ENCODE measurements around the gene RAB3B.
"Not testable (repeated sequence)": the region's sequence is repeated elsewhere in the genome, so short reads cannot be mapped to it uniquely, and the experiment has no call there.

Gene RAB3B

DNA sequence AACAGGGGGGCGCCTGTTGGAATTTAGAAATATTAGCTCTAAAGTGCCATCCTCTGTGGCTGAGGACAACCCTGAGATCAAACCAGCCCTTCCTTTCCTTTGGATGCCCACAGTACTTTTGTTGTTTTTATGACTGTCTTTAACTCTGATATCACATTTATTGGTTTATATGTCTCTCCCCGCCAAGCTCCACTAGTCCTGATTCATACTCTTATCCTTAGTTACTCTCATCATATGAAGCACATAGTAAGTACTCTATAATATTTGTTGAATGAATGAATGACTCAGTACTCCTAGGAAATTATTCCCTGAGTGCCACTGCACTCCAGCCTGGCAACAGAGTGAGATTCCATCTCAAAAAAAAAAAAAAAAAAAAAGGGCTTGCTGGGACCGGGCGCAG, 89.3 kb downstream of the RAB3B start:
- Histone ChIP-seq H3K27me3 (ENCODE audit: insufficient read depth, low read length, poor library complexity) (no peaks in the 10 kb centered on the region), H3K27ac (ENCODE audit: low read depth, low read length) (no peak overlapping the region), H4K5ac (ENCODE audit: low read length) (no peak overlapping the region), H3K23ac (ENCODE audit: low read length) (no peak overlapping the region), H3K4me3 (ENCODE audit: low read length) (no peak overlapping the region), H2BK15ac (replicated peaks; ENCODE audit: low read depth) (no peak overlapping the region), H2BK120ac (ENCODE audit: low read depth, low read length) (no peak overlapping the region), H3K4ac (ENCODE audit: low read depth, low read length) (no peak overlapping the region), H2BK5ac (ENCODE audit: low read length) (no peak overlapping the region), H3K79me2 (ENCODE audit: control insufficient read depth, insufficient read depth, low read length) (no peaks in the 10 kb centered on the region), H3K4me1 (ENCODE audit: control insufficient read depth, low read depth, low read length) (no peaks in the 10 kb centered on the region), H3K9ac (ENCODE audit: low read length) (no peak overlapping the region), H3K36me3 (ENCODE audit: control insufficient read depth, insufficient read depth, low read length) (no peaks in the 10 kb centered on the region), H3K4me2 (ENCODE audit: low read length) (no peak overlapping the region), H4K8ac (ENCODE audit: low read depth, low read length) (no peak overlapping the region), H3K79me1 (ENCODE audit: low read length) (no peaks in the 10 kb centered on the region), H3K18ac (ENCODE audit: low read length) (no peak overlapping the region), H3K56ac (ENCODE audit: low read length) (no peak overlapping the region), H2AK5ac (ENCODE audit: low read length) (no peak overlapping the region)
- DNase-seq: no peak
- WGBS (ENCODE audit: extremely low coverage, insufficient coverage, low lambda C conversion rate): no CpG with 5 or more reads among the region's 4 CpGs

GRCh38 chr1:51899022-51899421, 91.5 kb downstream of the RAB3B start:
- WGBS (ENCODE audit: extremely low coverage, insufficient coverage, low lambda C conversion rate): no CpG with 5 or more reads among the region's 10 CpGs
- Histone ChIP-seq H3K27ac (ENCODE audit: low read depth, low read length) (no peak overlapping the region), H3K4ac (ENCODE audit: low read depth, low read length) (no peak overlapping the region), H3K56ac (ENCODE audit: low read length) (no peak overlapping the region), H3K4me1 (ENCODE audit: control insufficient read depth, low read depth, low read length) (no peaks in the 10 kb centered on the region), H3K79me2 (ENCODE audit: control insufficient read depth, insufficient read depth, low read length) (no peaks in the 10 kb centered on the region), H3K18ac (ENCODE audit: low read length) (no peak overlapping the region), H2BK5ac (ENCODE audit: low read length) (no peak overlapping the region), H4K8ac (ENCODE audit: low read depth, low read length) (no peak overlapping the region), H2BK15ac (replicated peaks; ENCODE audit: low read depth) (no peak overlapping the region), H4K5ac (ENCODE audit: low read length) (no peak overlapping the region), H2AK5ac (ENCODE audit: low read length) (no peak overlapping the region), H3K9ac (ENCODE audit: low read length) (no peak overlapping the region), H3K36me3 (ENCODE audit: control insufficient read depth, insufficient read depth, low read length) (no peaks in the 10 kb centered on the region), H3K27me3 (ENCODE audit: insufficient read depth, low read length, poor library complexity) (no peaks in the 10 kb centered on the region), H3K4me2 (ENCODE audit: low read length) (no peak overlapping the region), H3K4me3 (ENCODE audit: low read length) (no peak overlapping the region), H3K23ac (ENCODE audit: low read length) (peak overlapping the region; percentile 15), H3K79me1 (ENCODE audit: low read length) (no peaks in the 10 kb centered on the region), H2BK120ac (ENCODE audit: low read depth, low read length) (no peak overlapping the region)
- DNase-seq: no peak

DNA sequence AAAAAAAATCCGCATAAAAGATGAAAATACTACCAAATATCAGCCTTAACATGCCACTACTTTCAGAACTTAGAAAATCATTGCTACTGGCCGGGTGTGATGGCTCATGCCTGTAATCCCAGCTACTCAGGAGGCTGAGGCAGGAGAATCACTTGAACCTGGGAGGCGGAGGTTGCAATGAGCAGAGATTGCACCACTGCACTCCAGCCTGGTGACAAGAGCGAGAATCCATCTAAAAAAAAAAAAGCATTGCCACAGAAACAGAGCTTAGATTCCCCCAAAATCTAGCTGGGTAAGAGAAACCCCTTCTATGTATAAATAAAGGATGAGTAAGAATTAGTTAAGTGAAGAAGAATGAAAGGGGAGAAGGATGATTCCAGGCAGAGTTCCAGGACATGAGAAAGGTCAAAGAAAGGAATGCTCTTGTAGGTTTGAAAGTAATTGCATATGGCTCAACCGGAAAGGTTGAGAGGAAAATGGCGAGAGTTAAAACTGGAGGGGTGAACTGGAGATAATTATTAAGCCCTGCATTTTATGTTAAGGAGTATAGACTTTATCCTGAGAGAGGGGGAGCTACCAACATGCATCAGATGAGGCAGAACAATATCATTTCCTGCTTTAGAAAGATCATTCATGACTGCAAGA, 92.3 kb downstream of the RAB3B start:
- Histone ChIP-seq H4K8ac (ENCODE audit: low read depth, low read length) (no peak overlapping the region), H3K9ac (ENCODE audit: low read length) (no peak overlapping the region), H3K36me3 (ENCODE audit: control insufficient read depth, insufficient read depth, low read length) (no peaks in the 10 kb centered on the region), H3K4ac (ENCODE audit: low read depth, low read length) (no peak overlapping the region), H2BK120ac (ENCODE audit: low read depth, low read length) (no peak overlapping the region), H3K27ac (ENCODE audit: low read depth, low read length) (no peak overlapping the region), H3K56ac (ENCODE audit: low read length) (no peak overlapping the region), H3K4me1 (ENCODE audit: control insufficient read depth, low read depth, low read length) (no peaks in the 10 kb centered on the region), H3K79me1 (ENCODE audit: low read length) (no peaks in the 10 kb centered on the region), H3K27me3 (ENCODE audit: insufficient read depth, low read length, poor library complexity) (no peaks in the 10 kb centered on the region), H3K18ac (ENCODE audit: low read length) (no peak overlapping the region), H2BK15ac (replicated peaks; ENCODE audit: low read depth) (no peak overlapping the region), H2BK5ac (ENCODE audit: low read length) (no peak overlapping the region), H4K5ac (ENCODE audit: low read length) (no peak overlapping the region), H3K23ac (ENCODE audit: low read length) (no peak overlapping the region), H3K79me2 (ENCODE audit: control insufficient read depth, insufficient read depth, low read length) (no peaks in the 10 kb centered on the region), H3K4me3 (ENCODE audit: low read length) (no peak overlapping the region), H2AK5ac (ENCODE audit: low read length) (no peak overlapping the region), H3K4me2 (ENCODE audit: low read length) (no peak overlapping the region)
- no peak for DNase-seq
- no CpG with 5 or more reads among the region's 6 CpGs for WGBS (ENCODE audit: extremely low coverage, insufficient coverage, low lambda C conversion rate)

GRCh38 chr1:51897699-51898031, 92.8 kb downstream of the RAB3B start:
- Histone ChIP-seq H3K23ac (ENCODE audit: low read length) (no peak overlapping the region), H3K4me3 (ENCODE audit: low read length) (no peak overlapping the region), H4K8ac (ENCODE audit: low read depth, low read length) (peak overlapping the region; percentile 97), H3K9ac (ENCODE audit: low read length) (no peak overlapping the region), H3K18ac (ENCODE audit: low read length) (no peak overlapping the region), H3K27me3 (ENCODE audit: insufficient read depth, low read length, poor library complexity) (no peaks in the 10 kb centered on the region), H3K56ac (ENCODE audit: low read length) (no peak overlapping the region), H4K5ac (ENCODE audit: low read length) (no peak overlapping the region), H2BK5ac (ENCODE audit: low read length) (no peak overlapping the region), H3K4me1 (ENCODE audit: control insufficient read depth, low read depth, low read length) (no peaks in the 10 kb centered on the region), H3K36me3 (ENCODE audit: control insufficient read depth, insufficient read depth, low read length) (no peaks in the 10 kb centered on the region), H3K4ac (ENCODE audit: low read depth, low read length) (no peak overlapping the region), H3K79me1 (ENCODE audit: low read length) (no peaks in the 10 kb centered on the region), H2AK5ac (ENCODE audit: low read length) (no peak overlapping the region), H3K4me2 (ENCODE audit: low read length) (no peak overlapping the region), H3K79me2 (ENCODE audit: control insufficient read depth, insufficient read depth, low read length) (no peaks in the 10 kb centered on the region), H2BK120ac (ENCODE audit: low read depth, low read length) (no peak overlapping the region), H3K27ac (ENCODE audit: low read depth, low read length) (no peak overlapping the region), H2BK15ac (replicated peaks; ENCODE audit: low read depth) (no peak overlapping the region)
- no peak for DNase-seq

- H4K5ac ChIP-seq (ENCODE audit: low read length); DNase-seq; H3K79me2 ChIP-seq (ENCODE audit: control insufficient read depth, insufficient read depth, low read length); H3K4ac ChIP-seq (ENCODE audit: low read depth, low read length); H2BK5ac ChIP-seq (ENCODE audit: low read length); H3K27ac ChIP-seq (ENCODE audit: low read depth, low read length); H3K36me3 ChIP-seq (ENCODE audit: control insufficient read depth, insufficient read depth, low read length); H3K4me2 ChIP-seq (ENCODE audit: low read length); H3K27me3 ChIP-seq (ENCODE audit: insufficient read depth, low read length, poor library complexity); H3K23ac ChIP-seq (ENCODE audit: low read length); H3K4me1 ChIP-seq (ENCODE audit: control insufficient read depth, low read depth, low read length); H2BK120ac ChIP-seq (ENCODE audit: low read depth, low read length); H3K56ac ChIP-seq (ENCODE audit: low read length); H3K18ac ChIP-seq (ENCODE audit: low read length); H3K79me1 ChIP-seq (ENCODE audit: low read length); H4K8ac ChIP-seq (ENCODE audit: low read depth, low read length); H3K4me3 ChIP-seq (ENCODE audit: low read length); H2BK15ac ChIP-seq (replicated peaks; ENCODE audit: low read depth); H3K9ac ChIP-seq (ENCODE audit: low read length); H2AK5ac ChIP-seq (ENCODE audit: low read length): not testable (repeated sequence)
- no CpG with 5 or more reads among the region's 2 CpGs for WGBS (ENCODE audit: extremely low coverage, insufficient coverage, low lambda C conversion rate)
Observed at GRCh38 chr1:51894748-51895147, 95.8 kb downstream of the RAB3B start.

- Histone ChIP-seq H3K56ac (ENCODE audit: low read length) (peak within 1 kb of the TSS; percentile 100), H3K79me2 (ENCODE audit: control insufficient read depth, insufficient read depth, low read length) (peaks cover 35% of the 10 kb centered on the region), H3K4me1 (ENCODE audit: control insufficient read depth, low read depth, low read length) (peaks cover 4% of the 10 kb centered on the region), H3K27me3 (ENCODE audit: insufficient read depth, low read length, poor library complexity) (no peaks in the 10 kb centered on the region), H2BK15ac (replicated peaks; ENCODE audit: low read depth) (no peak within 1 kb of the TSS), H3K4me3 (ENCODE audit: low read length) (peak within 1 kb of the TSS; percentile 96), H3K79me1 (ENCODE audit: low read length) (no peaks in the 10 kb centered on the region), H2AK5ac (ENCODE audit: low read length) (peak within 1 kb of the TSS; percentile 38), H3K27ac (ENCODE audit: low read depth, low read length) (peak within 1 kb of the TSS; percentile 95), H3K4me2 (ENCODE audit: low read length) (peak within 1 kb of the TSS; percentile 92), H3K36me3 (ENCODE audit: control insufficient read depth, insufficient read depth, low read length) (no peaks in the 10 kb centered on the region), H2BK5ac (ENCODE audit: low read length) (peak within 1 kb of the TSS; percentile 93), H3K9ac (ENCODE audit: low read length) (peak within 1 kb of the TSS; percentile 97), H3K23ac (ENCODE audit: low read length) (peak within 1 kb of the TSS; percentile 94), H3K18ac (ENCODE audit: low read length) (peak within 1 kb of the TSS; percentile 95), H4K5ac (ENCODE audit: low read length) (peak within 1 kb of the TSS; percentile 99), H3K4ac (ENCODE audit: low read depth, low read length) (peak within 1 kb of the TSS; percentile 92), H4K8ac (ENCODE audit: low read depth, low read length) (peak within 1 kb of the TSS; percentile 95), H2BK120ac (ENCODE audit: low read depth, low read length) (peak within 1 kb of the TSS; percentile 75)
- WGBS (ENCODE audit: extremely low coverage, insufficient coverage, low lambda C conversion rate): no CpG with 5 or more reads among the region's 54 CpGs
- peak; percentile 100 for DNase-seq
Observed at GRCh38 chr1:51878616-51879336, 111.7 kb downstream of the RAB3B start, which contains the start of gene NRDC. TSS of gene NRDC (minus strand) at chr1:51878727. CDS start at chr1:51878615, 112 bp downstream.
